GM12878 (cell line): Measurements from ENCODE around the gene HUWE1. TPM values are rescaled to one million over a fixed set of nuclear protein-coding genes. Genes with fewer than 3 reads are reported as not detected.

Source experiments
- ATAC-seq: fragments of 200-7000 bp; cut with Tn5 transposase; 3 replicates; pipeline ENCODE4 v1.9.1; 2020; ENCODE audit warnings: mild to moderate bottlenecking, moderate library complexity
- BruUV-seq: library from RNA; stranded (reverse); fragments of 400-500 nt; replicated peaks from 2 replicates; lab custom pipeline; 2021; lab: Mats Ljungman, UMichigan
- CTCF ChIA-PET: fragments of 300-600 bp; sonication (Branson Sonifier 250); formaldehyde crosslinking; extraction: SDS; loops from one replicate; lab custom pipeline; 2021; ENCODE audit warnings: inconsistent platforms; lab: Yijun Ruan, JAX
- POLR2A ChIA-PET: fragments of 350-600 bp; formaldehyde crosslinking; extraction: SDS; loops from one replicate; lab custom pipeline; 2021; ENCODE audit warnings: inconsistent platforms; lab: Charles Lee
- RAD21 ChIA-PET: fragments of 300-600 bp; sonication (Branson Sonifier 250); formaldehyde crosslinking; loops from one replicate; lab custom pipeline; 2023; ENCODE audit warnings: antibody characterized with exemption; ENCODE audit not compliant: unreplicated experiment; lab: Charles Lee
- SMC1A ChIA-PET: fragments of 300-600 bp; sonication (Branson Sonifier 250); formaldehyde crosslinking; loops from one replicate; lab custom pipeline; 2023; ENCODE audit not compliant: unreplicated experiment, uncharacterized antibody; lab: Charles Lee
- DNase-seq: peaks from one replicate; pipeline ENCODE4 v3.0.0-alpha.2; 2011; ENCODE audit warnings: low read depth, low spot score
- FAIRE-seq: peaks from 3 replicates; lab custom pipeline; 2011; peaks lifted over from hg19 to GRCh38; lab: Jason Lieb, UNC
- H2AFZ ChIP-seq: 2 replicates; pipeline ENCODE4 v1.6.0; 2011; ENCODE audit warnings: low read depth, low read length, control low read depth; ENCODE audit not compliant: control insufficient read depth
- H3K27ac ChIP-seq: 2 replicates; pipeline ENCODE4 v1.5.1; 2011; ENCODE audit warnings: control low read depth; ENCODE audit not compliant: control insufficient read depth, insufficient read depth
- H3K27me3 ChIP-seq, 2 experiments: replicated peaks in 1 of 2; 2 replicates each; pipeline versions ENCODE4 v1.6.0 to v1.6.1; 2011; ENCODE audit warnings: low read length in 1 of 2; ENCODE audit not compliant: control insufficient read depth in 2 of 2, insufficient read depth in 2 of 2
- H3K36me3 ChIP-seq, 2 experiments: 2 replicates each; pipeline ENCODE4 v1.5.1; 2011; ENCODE audit warnings: low read length in 1 of 2; ENCODE audit not compliant: control insufficient read depth in 2 of 2, insufficient read depth in 2 of 2
- H3K4me1 ChIP-seq: 2 replicates; pipeline ENCODE4 v1.6.1; 2011; ENCODE audit warnings: mild to moderate bottlenecking, low read length, moderate library complexity, mixed read lengths; ENCODE audit not compliant: control insufficient read depth, insufficient read depth
- H3K4me2 ChIP-seq: 2 replicates; pipeline ENCODE4 v1.6.0; 2011; ENCODE audit warnings: control low read depth; ENCODE audit not compliant: control insufficient read depth, insufficient read depth
- H3K4me3 ChIP-seq: fragments of 200-600 bp; sonication (generic); 2 replicates; pipeline ENCODE4 v1.5.1; 2016
- H3K79me2 ChIP-seq: 2 replicates; pipeline ENCODE4 v1.6.0; 2011; ENCODE audit warnings: low read length; ENCODE audit not compliant: control insufficient read depth, insufficient read depth
- H3K9ac ChIP-seq: 2 replicates; pipeline ENCODE4 v1.8.0; 2011; ENCODE audit warnings: low read length, control low read depth, mixed read lengths; ENCODE audit not compliant: control insufficient read depth, insufficient read depth
- H3K9me3 ChIP-seq: replicated peaks from 3 replicates; pipeline ENCODE4 v1.5.1; 2011; ENCODE audit warnings: mild to moderate bottlenecking, low read length; ENCODE audit not compliant: control insufficient read depth, insufficient read depth
- H4K20me1 ChIP-seq: 2 replicates; pipeline ENCODE4 v1.6.0; 2011; ENCODE audit not compliant: control insufficient read depth, insufficient read depth
- BMI1 ChIP-seq: fragments of 450-650 bp; IDR thresholded peaks from 2 replicates; pipeline ENCODE4 v1.6.1; 2016; ENCODE audit warnings: mild to moderate bottlenecking, moderate library complexity, borderline replicate concordance
- DPF2 ChIP-seq: fragments of 450-650 bp; IDR thresholded peaks from 2 replicates; pipeline ENCODE4 v1.6.1; 2017; ENCODE audit warnings: mild to moderate bottlenecking
- JUNB ChIP-seq: IDR thresholded peaks from 2 replicates; pipeline ENCODE4 v1.6.1; 2016; ENCODE audit warnings: antibody characterized with exemption, mild to moderate bottlenecking
- MYB ChIP-seq: fragments of 150-350 bp; IDR thresholded peaks from 2 replicates; pipeline ENCODE4 v1.6.1; 2014; ENCODE audit warnings: mild to moderate bottlenecking, low read depth, low read length, borderline replicate concordance
- SMAD5 ChIP-seq: IDR thresholded peaks from 2 replicates; pipeline ENCODE4 v1.6.1; 2016; ENCODE audit warnings: antibody characterized with exemption, low read depth
- ZBTB11 ChIP-seq: fragments of 450-650 bp; formaldehyde crosslinking; IDR thresholded peaks from 2 replicates; pipeline ENCODE4 v1.5.0; 2022; ENCODE audit warnings: mild to moderate bottlenecking, missing genetic modification characterization
- ZNF384 ChIP-seq: IDR thresholded peaks from 2 replicates; pipeline ENCODE4 v1.6.1; 2012; ENCODE audit warnings: low read depth, mild to moderate bottlenecking, low read length, improper control_type of control experiment, borderline replicate concordance
- WGBS: methylation state at CpG from one replicate; pipeline ENCODE4 v1.1.6; 2016; ENCODE audit warnings: low lambda C conversion rate; ENCODE audit not compliant: insufficient replicate concordance, insufficient coverage; ENCODE audit errors: missing lambda C conversion rate; 5-methylcytosine and 5-hydroxymethylcytosine counted together
- in situ Hi-C: fragments of 300-500 bp; cut with MboI; formaldehyde crosslinking; loops from 9 replicates; pipeline ENCODE4 v1.14.3; 2018; ENCODE audit warnings: mixed read lengths
- intact Hi-C: fragments of 100-400 bp; cut with micrococcal nuclease; formaldehyde crosslinking; loops from one replicate; pipeline ENCODE4 v1.14.2; 2022; ENCODE audit not compliant: unreplicated experiment
- polyA plus RNA-seq, 11 experiments: library from polyadenylated mRNA; depleted of rRNA in 4 of 11; unstranded in 6 of 11; stranded (reverse) in 5 of 11; fragments of >200 nt; fragmentation: Nextera tagmentation in 4 of 11; fragmentation: Illumina TruSeq in 1 of 11; extraction: Ambion mirVana in 4 of 11; extraction: Trizol in 1 of 11; gene quantifications; 1 replicate in 1 of 11; 2 replicates in 10 of 11; pipeline versions ENCODE4 v1.2.1 to v1.2.3, GENCODE V29; 2011 to 2016; ENCODE audit warnings: inconsistent platforms in 2 of 11, missing spikeins in 2 of 11, low read depth in 1 of 11
- total RNA-seq, 4 experiments: library from RNA; depleted of rRNA in 3 of 4; stranded (reverse); fragments of >200 nt in 3 of 4; fragmentation: Illumina TruSeq in 1 of 4; extraction: Trizol in 1 of 4; gene quantifications; 2 replicates each; pipeline versions ENCODE4 v1.2.1 to v1.2.3, GENCODE V29; 2013 to 2021
- TF ChIP-seq, protein P1 (sequence below): fragments of 450-650 bp; IDR thresholded peaks from 2 replicates; pipeline ENCODE4 v1.6.1; 2016; ENCODE audit warnings: mild to moderate bottlenecking

HUWE1 gene
- total and polyA plus RNA-seq, 10 of the 15 experiments (the other 5 are each of a cell fraction or from before 2014, with no cell fraction given): 35.9 to 280 (median 100) TPM

DNA sequence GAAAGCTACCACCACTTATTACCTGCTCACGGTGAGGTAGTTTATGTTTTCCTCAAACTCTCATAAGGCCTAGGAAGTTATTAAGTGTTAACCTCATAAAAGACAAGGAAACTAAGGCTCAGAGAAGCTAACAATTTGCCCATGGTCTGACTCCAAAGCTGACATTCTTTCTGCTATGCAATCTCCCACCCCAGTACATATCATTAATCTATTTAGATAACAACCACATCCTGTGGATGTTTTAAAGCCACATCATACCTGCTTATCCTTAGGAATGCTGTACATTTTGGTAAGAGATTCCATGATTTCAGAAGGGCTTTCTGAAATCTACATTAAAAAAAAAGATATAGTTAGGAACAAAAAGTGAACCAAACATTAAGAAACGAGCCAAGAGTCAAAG, 55.4 kb downstream of the HUWE1 start:
- POLR2A ChIA-PET: no interaction called here
- ATAC-seq: no peak
- Histone ChIP-seq H3K36me3 (peaks cover 4 to 9% of the 10 kb centered on the region in 2 experiments; a peak in 3 of 4 replicates), H2AFZ (no peak overlapping the region), H3K4me3 (no peak overlapping the region), H3K27ac (no peak overlapping the region), H3K4me2 (no peak overlapping the region), H3K9me3 (no peaks in the 10 kb centered on the region), H4K20me1 (no peaks in the 10 kb centered on the region), H3K9ac (no peak overlapping the region), H3K4me1 (no peaks in the 10 kb centered on the region), H3K27me3 (no peaks in the 10 kb centered on the region), H3K79me2 (no peaks in the 10 kb centered on the region)
- CTCF ChIA-PET: interaction anchor here (1.4 to 1.6 kb wide), 4 partner anchors 13 to 347 kb away, joined by 3 to 4 read pairs (median 4); no protein-coding TSS in a partner anchor
- 58% methylated on average over 2 of the region's 2 CpGs for WGBS
- BruUV-seq: no TSS peak
- FAIRE-seq: no peak
- SMC1A ChIA-PET: interaction anchor here (0.9 to 1.5 kb wide), 7 partner anchors 17 to 87 kb away, joined by 3 to 5 read pairs (median 3); no protein-coding TSS in a partner anchor
- DNase-seq: no peak
- in situ Hi-C loops: no loop called here
- TF ChIP-seq DPF2: no peak
- no peak for TF ChIP-seq BMI1
- TF ChIP-seq, protein P1, sequence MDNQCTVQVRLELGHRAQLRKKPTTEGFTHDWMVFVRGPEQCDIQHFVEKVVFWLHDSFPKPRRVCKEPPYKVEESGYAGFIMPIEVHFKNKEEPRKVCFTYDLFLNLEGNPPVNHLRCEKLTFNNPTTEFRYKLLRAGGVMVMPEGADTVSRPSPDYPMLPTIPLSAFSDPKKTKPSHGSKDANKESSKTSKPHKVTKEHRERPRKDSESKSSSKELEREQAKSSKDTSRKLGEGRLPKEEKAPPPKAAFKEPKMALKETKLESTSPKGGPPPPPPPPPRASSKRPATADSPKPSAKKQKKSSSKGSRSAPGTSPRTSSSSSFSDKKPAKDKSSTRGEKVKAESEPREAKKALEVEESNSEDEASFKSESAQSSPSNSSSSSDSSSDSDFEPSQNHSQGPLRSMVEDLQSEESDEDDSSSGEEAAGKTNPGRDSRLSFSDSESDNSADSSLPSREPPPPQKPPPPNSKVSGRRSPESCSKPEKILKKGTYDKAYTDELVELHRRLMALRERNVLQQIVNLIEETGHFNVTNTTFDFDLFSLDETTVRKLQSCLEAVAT: no peak
- TF ChIP-seq JUNB: no peak
- TF ChIP-seq MYB: no peak
- intact Hi-C loops: no loop called here
- RAD21 ChIA-PET: no interaction called here

GRCh38 chrX:53630261-53630660, 56.3 kb downstream of the HUWE1 start:
- no TSS peak for BruUV-seq
- peaks cover 3 to 9% of the 10 kb centered on the region in 2 experiments; a peak in 3 of 4 replicates for H3K36me3 ChIP-seq
- POLR2A ChIA-PET: interaction anchor here (0.5 to 0.6 kb wide), 2 partner anchors 17 to 189 kb away, joined by 5 read pairs; no protein-coding TSS in a partner anchor
- no peak overlapping the region for H3K27ac ChIP-seq
- no peak overlapping the region for H3K9ac ChIP-seq
- no peak for FAIRE-seq
- H2AFZ ChIP-seq: no peak overlapping the region
- CTCF ChIA-PET: no interaction called here
- in situ Hi-C loops: no loop called here
- intact Hi-C loops: no loop called here
- H3K4me2 ChIP-seq: no peak overlapping the region
- RAD21 ChIA-PET: interaction anchor here (0.6 to 1.0 kb wide), 2 partner anchors 24 to 204 kb away, joined by 3 read pairs; no protein-coding TSS in a partner anchor
- ATAC-seq: no peak
- no peak for DNase-seq
- no peak for TF ChIP-seq ZNF384
- TF ChIP-seq ZBTB11 (CRISPR knock-in tag): no peak
- TF ChIP-seq SMAD5: no peak
- H3K9me3 ChIP-seq: no peaks in the 10 kb centered on the region
- SMC1A ChIA-PET: interaction anchor here (1.2 kb wide), 1 partner anchor 67 kb away, joined by 3 read pairs; no protein-coding TSS in a partner anchor
- no peaks in the 10 kb centered on the region for H4K20me1 ChIP-seq
- WGBS: 28% methylated on average over 4 of the region's 4 CpGs
- H3K4me3 ChIP-seq: no peak overlapping the region
- H3K27me3 ChIP-seq: no peaks in the 10 kb centered on the region
- H3K79me2 ChIP-seq: no peaks in the 10 kb centered on the region
- H3K4me1 ChIP-seq: no peaks in the 10 kb centered on the region
